ENCODE data around the gene C22orf23.

- no peak for TF ChIP-seq GABPA (IDR thresholded peaks at IDR 0.05; ENCODE audit: low read depth)
- no peak for TF ChIP-seq CTCF (IDR thresholded peaks at IDR 0.05 in 2 of 3, conservative IDR thresholded peaks at IDR 0.05 in 1 of 3; ENCODE audit: control insufficient read depth in 2 of 3, extremely low read depth in 1 of 3, insufficient read depth in 1 of 3, low read depth in 3 of 3, low read length in 3 of 3)
- no peak for TF ChIP-seq RFX5 (IDR thresholded peaks at IDR 0.05; ENCODE audit: low read depth, low read length)
- no peak for TF ChIP-seq FOXM1 (IDR thresholded peaks at IDR 0.05; ENCODE audit: low read depth, low read length)
- TF ChIP-seq FOXK2 (IDR thresholded peaks at IDR 0.05), result no peak
- no peak for TF ChIP-seq NFYB (IDR thresholded peaks at IDR 0.05; ENCODE audit: insufficient read depth, low read depth, low read length)
- no peak for TF ChIP-seq KAT2A (conservative IDR thresholded peaks at IDR 0.05; ENCODE audit: control insufficient read depth, low read depth, low read length)
- TF ChIP-seq, protein P1, sequence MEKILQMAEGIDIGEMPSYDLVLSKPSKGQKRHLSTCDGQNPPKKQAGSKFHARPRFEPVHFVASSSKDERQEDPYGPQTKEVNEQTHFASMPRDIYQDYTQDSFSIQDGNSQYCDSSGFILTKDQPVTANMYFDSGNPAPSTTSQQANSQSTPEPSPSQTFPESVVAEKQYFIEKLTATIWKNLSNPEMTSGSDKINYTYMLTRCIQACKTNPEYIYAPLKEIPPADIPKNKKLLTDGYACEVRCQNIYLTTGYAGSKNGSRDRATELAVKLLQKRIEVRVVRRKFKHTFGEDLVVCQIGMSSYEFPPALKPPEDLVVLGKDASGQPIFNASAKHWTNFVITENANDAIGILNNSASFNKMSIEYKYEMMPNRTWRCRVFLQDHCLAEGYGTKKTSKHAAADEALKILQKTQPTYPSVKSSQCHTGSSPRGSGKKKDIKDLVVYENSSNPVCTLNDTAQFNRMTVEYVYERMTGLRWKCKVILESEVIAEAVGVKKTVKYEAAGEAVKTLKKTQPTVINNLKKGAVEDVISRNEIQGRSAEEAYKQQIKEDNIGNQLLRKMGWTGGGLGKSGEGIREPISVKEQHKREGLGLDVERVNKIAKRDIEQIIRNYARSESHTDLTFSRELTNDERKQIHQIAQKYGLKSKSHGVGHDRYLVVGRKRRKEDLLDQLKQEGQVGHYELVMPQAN (conservative IDR thresholded peaks at IDR 0.05), result no peak
- no peak for TF ChIP-seq RCOR1 (conservative IDR thresholded peaks at IDR 0.05; ENCODE audit: low read depth, low read length)
- TF ChIP-seq NFIC (IDR thresholded peaks at IDR 0.05; ENCODE audit: low read depth, low read length), result no peak
- no peak for TF ChIP-seq ZNF384 (IDR thresholded peaks at IDR 0.05; ENCODE audit: borderline replicate concordance, low read depth, low read length)
Measured at GRCh38 chr22:37920126-37920525, 33.3 kb downstream of the C22orf23 start.

All from GM12878 (cell line).